HG03565 (cell line): ENCODE results near the gene ANKRD44.
"Not testable (repeated sequence)": the region's sequence is repeated elsewhere in the genome, so short reads cannot be mapped to it uniquely, and the experiment has no call there.

Source experiments
- ATAC-seq: cut with Tn5 transposase; IDR thresholded peaks from one replicate; pipeline ENCODE4 v1.9.1; 2021; ENCODE audit warnings: mild to moderate bottlenecking, moderate library complexity; ENCODE audit not compliant: unreplicated experiment

Gene ANKRD44

DNA sequence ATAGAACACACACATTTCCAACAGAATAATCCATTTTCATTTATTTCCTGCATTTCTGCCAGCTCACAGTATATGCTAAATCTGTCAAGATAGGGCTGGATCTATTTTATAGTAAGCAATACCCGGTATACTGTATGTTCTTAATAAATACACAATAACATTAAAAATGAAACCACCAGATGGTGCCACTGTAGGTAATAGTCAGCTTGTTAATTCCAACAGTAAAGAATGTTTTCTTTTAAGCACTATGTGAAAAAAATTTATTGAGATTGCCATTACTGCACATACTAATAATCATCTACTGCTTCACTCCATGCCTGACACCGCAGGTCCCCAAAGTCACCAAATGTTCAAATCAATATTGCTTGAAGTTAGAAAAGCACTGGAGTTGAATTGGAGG lies 252.6 kb downstream of the ANKRD44 start:
- ATAC-seq: no peak

GRCh38 chr2:197055045-197055444 lies 255.5 kb downstream of the ANKRD44 start:
- ATAC-seq: no peak

GRCh38 chr2:197054437-197054836 lies 256.1 kb downstream of the ANKRD44 start:
- no peak for ATAC-seq

DNA sequence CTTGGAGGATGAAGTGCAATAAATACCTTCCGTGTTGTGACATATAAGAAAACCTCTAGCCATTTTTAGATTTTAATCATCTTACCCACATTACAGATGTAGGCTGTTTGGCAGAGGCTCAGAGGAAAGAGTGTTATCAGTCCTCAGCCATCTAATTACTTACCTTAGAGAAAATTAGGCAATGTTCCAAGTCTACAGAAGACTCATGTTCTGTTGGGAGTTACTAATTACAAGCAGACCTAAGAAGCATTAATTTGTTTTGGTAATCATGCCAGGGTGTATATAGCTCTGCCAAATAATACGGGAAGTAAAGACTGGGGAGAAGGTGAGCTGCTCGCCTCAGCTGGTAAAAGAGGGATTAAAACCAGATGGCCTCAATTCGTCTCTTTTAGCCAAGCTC lies 258.2 kb downstream of the ANKRD44 start:
- ATAC-seq: no peak

DNA sequence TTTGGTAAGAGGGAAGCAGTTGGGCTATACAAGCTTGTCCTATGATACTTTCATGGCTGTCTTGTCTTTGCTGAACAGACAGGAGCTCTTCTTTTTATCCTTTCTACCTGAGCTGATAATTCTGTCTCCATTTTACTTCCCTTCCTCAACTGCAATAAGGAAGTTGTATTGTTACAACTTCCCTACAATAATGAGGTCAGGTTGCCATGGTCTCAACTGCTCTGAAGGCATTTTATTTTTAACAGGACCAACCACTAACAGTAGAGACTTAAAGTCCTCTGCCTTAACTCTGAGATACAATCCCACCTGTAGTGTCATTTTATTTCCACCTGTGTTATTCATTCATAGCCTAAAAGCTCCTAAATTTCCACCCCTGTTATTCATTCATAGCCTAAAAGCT lies 265.5 kb downstream of the ANKRD44 start:
- no peak for ATAC-seq

DNA sequence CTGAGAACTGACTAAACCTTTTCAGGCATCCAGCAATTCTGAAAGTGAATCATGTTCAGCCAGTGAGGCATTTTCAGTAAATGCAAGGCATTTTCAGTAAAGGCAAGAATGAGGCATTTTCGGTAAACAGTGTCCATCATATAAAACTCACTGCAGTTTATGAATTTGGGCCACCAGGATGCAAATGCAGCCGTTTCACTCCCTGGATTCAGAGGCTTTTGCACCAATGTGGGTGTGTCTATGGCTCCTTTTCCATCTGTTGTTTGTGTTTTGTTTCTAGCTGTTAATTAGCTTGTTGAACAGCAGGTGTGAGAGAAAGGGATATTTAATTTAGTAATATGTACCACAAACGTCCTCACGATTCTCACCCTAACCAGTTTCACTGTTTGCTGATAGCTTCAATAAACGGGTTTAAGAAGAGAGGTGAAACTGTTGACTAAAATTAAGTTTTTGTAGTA lies 267.8 kb downstream of the ANKRD44 start:
- no peak for ATAC-seq

DNA sequence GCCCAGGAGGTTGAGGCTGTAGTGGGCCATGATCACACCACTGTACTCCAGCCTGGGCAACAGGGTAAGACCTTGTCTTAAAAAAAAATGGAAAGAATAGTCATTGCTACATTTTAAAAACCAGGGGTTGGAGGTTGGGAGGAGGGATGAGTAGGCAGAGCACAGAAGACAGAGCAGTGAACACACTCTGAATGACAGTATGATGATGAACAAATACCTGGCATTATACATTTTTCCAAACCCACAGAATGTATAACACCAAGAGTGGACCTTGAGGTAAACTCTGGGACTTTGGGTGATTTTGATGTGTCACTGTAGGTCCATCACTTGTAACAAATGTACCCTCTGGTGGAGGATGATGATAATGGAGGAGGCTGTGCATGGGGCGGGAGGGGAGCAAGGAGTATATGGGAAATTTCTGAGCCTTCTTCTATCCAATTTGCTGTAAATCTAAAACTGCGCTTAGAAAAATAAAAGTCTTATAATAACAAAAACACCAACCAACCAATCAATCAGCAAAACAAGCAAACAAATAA lies 272.6 kb downstream of the ANKRD44 start:
- ATAC-seq: no peak

GRCh38 chr2:197035002-197035401 lies 275.6 kb downstream of the ANKRD44 start:
- no peak for ATAC-seq

GRCh38 chr2:197034292-197034691 lies 276.3 kb downstream of the ANKRD44 start:
- no peak for ATAC-seq

GRCh38 chr2:197033222-197033621 lies 277.4 kb downstream of the ANKRD44 start:
- no peak for ATAC-seq

DNA sequence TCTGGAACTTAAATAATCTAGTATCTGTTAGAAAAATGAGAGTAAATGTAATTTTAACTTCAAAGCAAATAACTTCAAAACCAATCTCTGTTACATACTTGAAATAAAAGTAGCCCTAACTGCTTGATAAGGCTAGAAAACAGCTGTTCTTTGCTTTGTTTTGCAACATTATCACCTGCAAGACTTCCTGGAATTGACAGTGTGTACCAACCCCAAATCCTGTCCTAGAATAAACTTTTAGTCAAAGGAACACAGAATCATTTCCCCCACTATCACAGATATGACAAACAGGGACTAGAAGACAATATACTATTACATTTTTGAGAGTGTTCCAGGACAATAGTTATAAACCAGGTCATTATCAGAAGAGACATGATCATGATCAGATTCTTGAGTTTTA lies 278.8 kb downstream of the ANKRD44 start:
- no peak for ATAC-seq

DNA sequence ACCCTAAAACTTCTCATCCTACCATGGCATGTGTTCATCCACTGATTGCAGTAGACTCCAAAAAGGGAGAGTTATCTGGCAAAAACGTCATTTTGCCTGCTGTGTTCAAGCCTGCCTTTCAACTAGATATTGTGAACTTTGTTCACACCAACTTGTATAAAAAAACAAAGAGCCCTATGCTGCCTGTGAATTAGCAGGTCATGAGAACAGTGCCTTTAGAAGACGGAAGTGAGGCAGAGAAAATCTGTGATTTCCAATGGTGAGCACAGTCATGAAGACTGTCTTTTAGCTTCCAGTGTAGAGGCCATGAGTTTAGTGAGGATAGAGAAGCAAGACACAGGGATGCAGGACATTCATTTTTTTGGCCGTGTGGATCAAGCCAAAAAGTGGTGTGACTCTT lies 280.5 kb downstream of the ANKRD44 start:
- ATAC-seq: no peak

- no peak for ATAC-seq
Observed at GRCh38 chr2:197028633-197029032, 281.9 kb downstream of the ANKRD44 start.

- ATAC-seq: no peak
Observed at GRCh38 chr2:197028230-197028629, 282.4 kb downstream of the ANKRD44 start.

DNA sequence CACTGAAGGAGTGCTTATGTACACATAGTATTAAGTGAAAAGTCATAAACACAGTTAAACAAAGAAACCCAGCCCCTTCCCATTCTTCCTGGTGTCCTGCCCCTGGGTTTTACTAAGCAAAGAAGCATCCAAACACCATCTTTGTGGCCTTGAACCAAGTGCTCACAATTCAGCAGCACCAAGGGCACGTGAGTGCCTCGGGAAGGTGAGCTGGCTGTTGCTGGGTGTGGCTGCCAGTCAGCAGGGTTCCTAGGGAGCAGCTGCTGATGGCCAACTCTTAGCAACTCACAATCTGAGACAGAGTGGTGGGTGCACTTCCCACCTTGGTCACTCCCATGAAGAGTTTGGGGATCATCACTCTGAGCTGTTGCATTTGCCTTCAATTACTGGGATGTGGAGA lies 286.4 kb downstream of the ANKRD44 start:
- no peak for ATAC-seq

DNA sequence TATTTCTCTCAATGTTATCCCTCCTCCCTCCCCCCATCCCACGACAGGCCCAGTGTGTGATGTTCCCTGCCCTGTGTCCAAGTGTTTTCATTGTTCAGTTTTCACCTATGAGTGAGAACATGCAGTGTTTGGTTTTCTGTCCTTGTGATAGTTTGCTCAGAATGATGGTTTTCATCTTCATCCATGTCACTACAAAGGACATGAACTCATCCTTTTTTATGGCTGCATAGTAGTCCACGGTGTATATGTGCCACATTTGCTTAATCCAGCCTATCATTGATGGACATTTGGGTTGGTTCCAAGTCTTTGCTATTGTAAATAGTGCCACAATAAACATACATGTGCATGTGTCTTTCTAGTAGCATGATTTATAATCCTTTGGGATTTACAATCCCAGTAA lies 289.7 kb downstream of the ANKRD44 start:
- not testable (repeated sequence) for ATAC-seq

DNA sequence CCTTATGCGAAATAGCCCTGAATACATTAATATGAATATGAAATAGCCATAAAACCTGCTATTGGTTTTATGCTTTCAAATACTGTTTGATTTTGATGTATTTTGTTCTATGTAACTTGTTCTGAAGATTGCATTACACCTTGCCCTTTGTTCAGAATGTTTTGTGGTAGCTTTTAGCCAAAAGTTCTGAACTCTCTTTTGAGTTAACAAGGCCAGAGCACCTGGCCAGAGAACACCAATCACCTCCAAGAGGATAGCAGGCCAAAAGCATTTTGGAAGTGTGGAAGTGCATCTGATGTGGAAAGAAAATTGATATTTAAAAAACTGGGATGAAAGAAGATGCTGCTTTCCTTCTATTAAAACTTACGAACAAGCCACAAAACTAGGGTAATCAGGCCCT lies 297.5 kb downstream of the ANKRD44 start:
- no peak for ATAC-seq

GRCh38 chr2:197011801-197012641 lies 298.6 kb downstream of the ANKRD44 start:
- no peak for ATAC-seq

DNA sequence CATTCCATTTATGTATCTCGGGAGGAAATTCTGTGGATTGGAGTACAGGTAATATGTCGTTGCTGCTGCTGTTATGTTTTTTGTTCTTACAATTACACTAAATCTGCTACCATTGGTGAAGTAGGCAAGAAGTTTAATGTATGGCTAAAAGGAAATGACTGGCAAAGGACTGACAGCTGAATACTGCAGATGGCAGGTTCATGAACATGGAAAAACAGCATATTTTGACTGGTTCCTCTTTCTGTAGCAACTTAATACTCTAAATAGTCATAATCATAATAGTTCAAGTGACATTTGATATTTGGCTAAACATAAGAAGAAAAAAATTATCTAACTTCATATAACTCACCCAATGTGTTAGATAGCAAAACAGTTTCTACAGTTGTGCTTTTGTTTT lies 299.6 kb downstream of the ANKRD44 start:
- ATAC-seq: no peak

DNA sequence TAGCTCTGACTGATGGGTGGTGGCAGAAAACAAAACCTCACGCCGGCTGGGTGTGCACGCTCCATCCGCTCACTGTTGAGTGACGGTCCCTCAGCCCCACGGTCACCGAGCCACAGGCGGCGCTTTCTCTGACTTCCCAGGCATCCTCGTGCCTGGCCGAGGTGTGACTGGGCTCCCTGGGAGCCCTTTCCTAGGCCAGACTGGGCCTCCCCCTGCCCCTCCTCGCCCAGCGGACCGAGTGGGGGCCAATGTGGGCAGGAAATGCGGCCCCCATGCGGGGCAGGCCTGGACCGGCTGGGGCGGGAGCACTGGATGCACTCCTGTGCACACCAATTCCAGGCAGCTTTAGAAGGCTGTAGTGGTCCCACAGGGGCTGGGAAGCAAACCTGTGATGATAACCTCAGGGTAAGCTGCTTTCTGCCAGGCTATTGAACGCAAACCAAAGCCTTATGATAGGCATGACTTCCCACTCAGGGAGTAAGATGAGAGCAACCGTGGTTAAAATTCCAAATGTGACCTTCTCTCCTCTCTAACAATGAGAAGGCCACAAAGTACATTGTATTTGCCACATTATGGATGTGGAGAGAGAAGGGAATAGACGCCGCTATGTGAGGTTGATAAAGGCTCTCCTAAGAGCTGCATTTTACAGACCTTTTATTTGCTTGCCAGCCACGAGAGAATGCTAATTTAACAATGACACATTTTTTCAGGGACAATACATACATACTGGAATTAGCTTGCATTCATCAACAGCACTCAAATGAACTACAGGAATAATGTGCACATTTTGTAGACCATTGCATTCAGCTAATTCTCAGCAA lies 300.2 kb downstream of the ANKRD44 start:
- no peak for ATAC-seq

DNA sequence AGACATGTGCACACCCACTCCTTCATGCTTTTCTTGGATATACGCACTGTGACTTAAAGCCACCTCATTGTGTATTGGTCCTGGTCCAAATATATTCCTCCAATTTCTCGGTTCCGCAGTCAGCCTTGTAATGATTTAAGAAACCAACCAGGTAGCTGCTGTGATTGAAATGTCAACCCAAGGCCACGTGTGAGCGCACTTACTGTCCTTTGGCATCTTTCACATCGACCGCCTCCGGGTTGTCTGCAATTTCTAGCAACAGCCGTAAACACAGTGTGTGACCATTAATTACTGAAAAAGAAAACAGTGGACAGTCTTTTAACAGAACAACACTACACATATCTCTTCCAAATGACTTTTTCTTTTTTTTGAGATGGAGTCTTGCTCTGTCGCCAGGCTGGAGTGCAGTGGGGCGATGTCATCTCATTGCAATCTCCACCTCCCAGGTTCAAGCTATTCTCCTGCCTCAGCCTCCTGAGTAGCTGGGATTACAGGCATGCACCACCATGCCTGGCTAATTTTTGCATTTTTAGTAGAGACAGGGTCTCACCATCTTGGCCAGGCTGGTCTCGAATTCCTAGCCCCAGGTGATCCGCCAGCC lies 301.7 kb downstream of the ANKRD44 start:
- not testable (repeated sequence) for ATAC-seq
